ENCODE measurements around the gene GPR132.
"Not testable (repeated sequence)": the region's sequence is repeated elsewhere in the genome, so short reads cannot be mapped to it uniquely, and the experiment has no call there.

GPR132 gene

DNA sequence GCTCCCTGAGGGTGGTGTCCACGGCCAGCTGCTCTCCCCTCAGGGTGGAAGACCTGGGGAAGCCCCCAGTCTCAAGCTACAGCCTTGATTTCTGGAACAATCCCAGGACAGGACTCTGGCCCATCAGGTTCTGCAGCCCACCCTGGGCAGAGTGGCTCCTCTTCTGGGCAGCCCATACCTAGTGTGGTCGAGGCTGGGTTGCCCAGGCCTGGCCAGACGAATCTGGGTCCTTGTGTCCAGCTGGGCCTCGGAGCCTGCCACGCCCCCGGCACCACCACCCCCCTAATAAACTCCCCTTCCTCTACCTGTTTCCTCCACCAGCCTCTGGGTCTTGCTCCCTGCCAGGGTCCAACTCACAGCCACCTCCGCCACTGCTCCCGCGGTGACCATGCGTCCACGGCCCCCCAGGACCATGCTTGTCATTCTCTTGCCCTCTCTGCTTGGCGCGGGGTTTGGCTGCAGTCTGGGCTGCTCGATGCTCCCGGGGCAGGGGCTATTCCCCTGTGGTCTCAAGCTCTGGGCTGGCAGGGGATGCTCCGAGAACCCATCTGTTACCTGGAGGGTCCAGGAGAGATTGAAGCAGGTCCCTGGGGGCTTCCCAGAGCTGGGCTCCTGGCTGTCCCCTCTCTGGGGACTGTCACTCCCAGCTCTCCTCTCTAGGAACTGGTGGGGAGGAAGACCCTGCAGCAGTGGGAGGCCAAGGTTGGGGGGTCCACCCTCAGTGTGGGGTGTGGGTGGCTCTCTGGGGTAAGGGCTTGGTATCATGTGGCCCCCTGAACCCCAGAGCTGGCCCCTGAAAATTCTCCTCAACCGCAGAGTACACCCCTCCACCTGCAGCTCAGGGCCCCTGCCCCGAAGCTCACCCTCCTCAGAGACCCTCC lies 8.7 kb upstream of the GPR132 start:
- DNase-seq = no peak

DNA sequence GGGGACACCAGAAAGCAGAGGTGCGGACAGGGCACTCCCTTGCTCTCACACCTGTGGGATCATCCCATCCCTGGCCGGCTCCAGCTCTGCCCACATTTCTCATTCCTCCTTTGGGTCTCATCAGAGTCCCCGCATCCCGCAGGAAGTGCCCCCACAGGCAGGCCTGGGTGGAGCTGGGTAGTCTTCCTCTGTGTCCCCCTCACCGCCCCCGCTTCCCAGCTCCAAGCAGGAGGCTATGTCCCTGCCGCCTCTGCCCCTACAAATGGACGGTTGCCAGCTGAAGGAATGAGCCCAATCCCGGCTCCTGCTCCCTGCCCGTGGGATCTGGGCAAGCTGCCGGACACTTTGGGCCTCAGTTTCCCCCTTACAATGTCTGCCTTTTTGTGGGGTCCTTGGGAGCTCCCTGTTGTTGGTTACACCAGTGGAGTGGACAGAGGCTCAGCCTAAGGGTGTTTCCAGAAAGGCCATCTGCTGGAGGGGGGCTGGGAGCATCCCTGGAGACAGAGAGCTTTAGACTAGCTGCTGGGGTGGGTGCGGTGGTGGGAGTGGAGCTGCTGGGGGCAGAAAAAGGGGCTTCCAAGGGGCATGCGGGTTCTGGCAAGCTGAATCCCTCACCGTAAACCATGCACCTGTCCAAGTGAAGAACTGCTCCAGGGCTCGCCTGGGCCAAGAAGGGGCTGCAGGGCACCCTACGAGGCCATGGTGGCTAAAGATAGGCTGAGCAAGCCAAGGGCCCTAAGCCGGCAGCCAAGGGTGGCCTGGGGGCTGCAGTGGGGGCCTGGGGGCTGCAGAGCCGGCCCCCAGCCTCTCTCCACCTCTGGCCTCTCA lies 7.9 kb upstream of the GPR132 start:
- no peak for DNase-seq

DNA sequence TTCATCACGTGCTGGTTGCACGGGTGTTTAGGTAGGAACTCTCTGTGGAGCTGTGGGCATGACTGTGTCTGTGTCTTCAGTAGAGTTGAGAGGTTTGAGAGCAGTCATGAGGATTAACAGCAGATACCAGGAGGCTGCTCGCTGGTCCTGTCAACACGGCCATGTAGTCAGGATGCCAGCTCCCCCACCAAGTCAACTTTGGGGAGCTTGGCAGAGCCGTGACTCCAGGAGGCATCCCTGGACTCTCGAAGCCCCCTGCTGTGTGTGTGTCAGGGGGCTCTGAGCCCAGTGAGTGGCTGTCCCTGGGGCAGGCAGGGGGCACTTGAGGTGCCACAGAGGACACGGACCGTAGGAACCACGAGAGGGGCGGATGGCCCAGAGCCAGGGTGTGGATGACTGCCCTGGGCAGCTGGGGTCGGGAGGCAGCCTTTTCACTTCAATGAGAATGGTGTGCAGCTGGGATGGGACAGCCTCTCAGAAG lies 7.2 kb upstream of the GPR132 start:
- DNase-seq = no peak

DNA sequence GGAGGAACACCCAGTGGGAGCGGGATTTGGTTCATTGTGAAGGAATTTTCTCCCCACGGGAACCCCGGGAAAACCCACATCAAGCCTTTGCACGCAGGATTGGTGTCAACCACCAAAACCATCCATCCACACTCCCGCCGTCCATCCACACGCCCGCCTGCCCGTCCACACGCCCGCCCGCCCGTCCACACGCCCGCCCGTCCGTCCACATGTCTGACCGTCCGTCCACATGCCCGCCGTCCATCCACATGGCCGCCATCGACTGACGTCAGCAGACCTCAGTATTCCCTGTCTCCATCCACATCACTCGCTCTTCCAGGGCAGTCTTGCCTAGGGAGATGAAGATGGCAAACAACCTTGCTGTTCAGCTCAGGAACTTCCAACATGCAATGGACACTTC lies 6.7 kb upstream of the GPR132 start:
- no peak for DNase-seq

DNA sequence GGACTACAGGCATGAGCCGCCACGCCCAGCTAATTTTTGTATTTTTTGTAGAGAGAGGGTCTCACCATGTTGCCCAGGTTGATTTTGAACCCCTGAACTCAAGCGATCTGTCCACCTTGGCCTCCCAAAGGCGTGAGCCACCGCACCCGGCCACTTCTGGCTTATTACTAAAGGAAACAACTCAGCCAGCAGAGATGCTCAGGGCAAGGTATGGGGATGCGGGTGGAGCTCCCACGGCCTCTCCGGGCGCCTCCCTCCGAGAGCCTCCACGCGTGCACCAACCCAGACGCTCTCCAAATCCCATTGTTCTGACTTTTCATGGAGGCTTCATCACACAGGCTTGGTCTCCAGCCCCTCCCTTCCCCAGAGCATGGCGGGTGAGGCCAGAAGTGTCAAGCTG lies 6.1 kb upstream of the GPR132 start:
- no peak for DNase-seq

DNA sequence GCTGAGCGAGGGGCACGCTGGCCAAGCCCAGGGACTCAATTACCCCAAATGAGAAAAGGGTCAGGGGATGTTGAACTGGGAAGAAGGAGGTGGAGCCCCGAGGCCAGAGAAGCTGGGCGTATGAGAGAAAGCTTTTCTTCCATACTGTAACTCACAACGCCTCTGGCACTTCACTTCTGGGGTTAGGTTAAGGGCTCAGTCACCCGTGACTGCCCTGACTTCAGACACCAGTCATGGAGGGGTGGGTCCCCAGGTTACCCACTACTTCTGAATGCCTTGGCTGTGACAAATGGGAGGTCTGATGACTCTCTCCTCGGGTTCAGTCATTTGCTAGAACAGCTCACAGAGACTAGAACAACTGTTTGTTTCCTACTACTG lies 5.5 kb upstream of the GPR132 start:
- DNase-seq = no peak

DNA sequence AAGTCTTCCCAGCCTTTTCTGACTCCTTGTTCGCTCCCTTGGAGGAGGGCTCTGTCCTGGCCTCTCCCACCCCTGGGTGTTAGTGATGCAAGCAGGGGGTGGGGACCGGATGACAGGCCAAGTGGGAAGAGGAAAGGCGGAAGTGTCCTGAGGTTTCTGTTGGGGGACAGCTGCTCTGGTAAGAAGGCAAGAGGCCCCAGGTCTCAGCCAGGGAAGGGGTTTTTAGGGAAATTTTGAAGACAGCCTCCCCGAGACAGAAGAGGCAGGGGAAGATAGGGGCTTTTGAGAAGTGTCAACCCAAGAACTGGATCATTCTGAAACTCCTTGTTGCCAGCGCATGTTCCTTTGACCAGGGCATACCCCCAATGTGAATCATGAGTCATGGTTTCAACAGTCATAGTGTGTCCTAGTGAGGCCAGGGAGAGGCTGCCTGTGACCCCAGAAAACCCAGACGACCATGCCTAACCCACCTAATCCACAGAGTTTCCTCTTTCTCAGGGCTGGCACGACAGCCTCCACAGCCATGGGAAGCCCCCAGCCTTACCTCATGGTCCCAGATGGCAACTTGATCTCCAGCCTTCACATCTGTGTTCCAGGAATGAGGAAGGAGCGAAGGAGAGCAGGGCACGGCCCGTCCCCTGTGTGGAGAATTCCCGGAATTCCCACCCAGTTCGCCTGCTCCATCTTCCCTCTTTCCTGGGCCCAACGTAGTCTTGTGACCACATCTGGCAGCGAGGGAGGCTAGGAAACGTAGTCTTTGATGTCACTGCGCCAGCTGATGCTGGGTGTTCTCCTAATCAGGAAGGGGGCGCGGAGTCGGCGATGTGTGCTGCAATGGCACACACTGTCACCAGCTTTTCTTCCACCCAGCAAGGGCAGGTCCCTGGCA lies 4.9 kb upstream of the GPR132 start:
- no peak for DNase-seq

DNA sequence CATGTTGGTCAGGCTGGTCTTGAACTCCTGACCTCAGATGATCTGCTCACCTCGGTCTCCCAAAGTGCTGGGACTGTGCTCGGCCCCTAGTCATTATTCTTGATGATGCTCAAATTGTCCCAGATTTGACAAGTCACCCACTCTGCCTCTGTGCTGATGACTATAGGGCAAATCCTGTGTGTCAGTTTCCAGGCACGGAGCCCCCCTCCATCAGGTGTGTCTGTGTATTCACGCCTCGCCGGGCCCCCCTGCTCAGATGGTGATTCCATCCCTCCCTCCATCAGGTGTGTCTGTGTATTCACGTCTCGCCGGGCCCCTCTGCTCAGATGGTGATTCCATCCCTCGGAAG lies 4.3 kb upstream of the GPR132 start:
- no peak for DNase-seq

DNA sequence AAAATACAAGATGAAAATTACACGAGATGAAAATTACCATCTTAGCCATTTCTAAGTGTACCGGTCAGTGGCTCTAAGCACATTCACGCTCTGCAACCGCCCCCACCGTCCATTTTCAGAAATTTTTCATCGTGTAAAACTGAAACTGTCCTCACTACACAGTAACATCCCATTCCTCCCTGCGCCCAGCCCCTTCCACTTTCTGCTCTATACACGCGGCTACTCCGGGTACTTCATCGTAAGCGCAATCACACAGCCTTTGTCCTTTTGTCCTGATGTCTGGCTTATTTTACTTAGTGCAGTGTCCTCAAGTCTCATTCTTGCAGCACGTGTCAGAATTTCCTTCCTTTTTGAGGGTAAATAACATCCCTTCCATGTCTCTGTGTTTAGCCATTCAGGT lies 3.6 kb upstream of the GPR132 start:
- no peak for DNase-seq

DNA sequence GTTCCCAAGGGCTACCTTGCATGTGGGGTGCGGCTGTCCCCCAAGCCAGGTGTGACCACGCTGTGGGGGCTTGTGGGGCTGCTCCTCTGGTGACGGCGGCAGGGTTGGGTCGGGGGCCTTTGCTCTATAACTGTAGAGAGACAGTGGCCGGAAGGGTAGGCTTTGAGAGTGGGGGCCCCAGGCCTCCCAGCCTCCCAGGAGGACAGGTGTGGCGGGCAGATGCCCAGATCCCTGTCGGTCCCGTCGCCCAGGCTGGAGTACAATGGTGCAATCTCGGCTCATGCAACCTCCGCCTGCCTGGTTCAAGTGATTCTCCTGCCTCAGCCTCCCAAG lies 2.7 kb upstream of the GPR132 start:
- DNase-seq = no peak

DNA sequence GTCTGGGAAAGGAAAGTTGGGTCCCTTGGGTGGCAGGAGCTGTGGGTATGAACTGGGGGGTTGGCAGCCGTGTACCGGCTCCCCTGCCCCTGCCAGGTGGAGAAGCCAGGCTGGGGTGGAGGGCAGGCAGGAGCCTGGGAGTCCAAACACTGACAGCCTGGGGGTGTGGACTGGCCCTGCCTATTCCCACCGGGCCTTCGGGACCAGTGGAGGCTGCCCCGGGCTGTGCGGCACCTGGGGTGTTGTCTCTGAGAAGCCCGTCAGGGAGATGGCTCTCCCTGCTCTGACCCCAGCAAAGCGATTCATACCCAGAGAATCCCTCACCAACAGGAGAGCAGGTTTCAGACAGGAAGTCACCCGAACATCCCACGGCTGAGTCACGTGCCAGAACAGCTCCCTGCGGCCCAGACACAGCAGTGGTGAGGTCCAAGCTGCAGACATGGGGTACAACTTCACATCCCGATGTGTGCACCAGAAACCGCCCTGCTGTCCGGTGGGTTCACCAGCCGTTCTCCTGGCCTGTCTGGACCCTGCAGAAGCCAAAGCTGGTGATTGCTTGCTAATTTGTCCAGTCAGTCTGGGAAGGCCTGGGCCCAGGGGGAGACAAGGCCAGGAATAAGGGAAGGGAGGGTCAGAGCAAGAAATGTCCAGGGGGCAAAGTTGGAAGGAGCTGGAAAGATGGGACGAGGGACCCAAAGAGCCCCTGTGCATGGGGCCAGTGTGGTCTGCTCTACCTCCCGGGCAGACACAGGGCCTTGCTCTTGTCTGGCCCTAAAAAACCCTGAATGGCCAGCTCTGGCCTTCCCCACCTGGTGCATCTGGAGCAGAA lies 2.1 kb upstream of the GPR132 start:
- DNase-seq = no peak

DNA sequence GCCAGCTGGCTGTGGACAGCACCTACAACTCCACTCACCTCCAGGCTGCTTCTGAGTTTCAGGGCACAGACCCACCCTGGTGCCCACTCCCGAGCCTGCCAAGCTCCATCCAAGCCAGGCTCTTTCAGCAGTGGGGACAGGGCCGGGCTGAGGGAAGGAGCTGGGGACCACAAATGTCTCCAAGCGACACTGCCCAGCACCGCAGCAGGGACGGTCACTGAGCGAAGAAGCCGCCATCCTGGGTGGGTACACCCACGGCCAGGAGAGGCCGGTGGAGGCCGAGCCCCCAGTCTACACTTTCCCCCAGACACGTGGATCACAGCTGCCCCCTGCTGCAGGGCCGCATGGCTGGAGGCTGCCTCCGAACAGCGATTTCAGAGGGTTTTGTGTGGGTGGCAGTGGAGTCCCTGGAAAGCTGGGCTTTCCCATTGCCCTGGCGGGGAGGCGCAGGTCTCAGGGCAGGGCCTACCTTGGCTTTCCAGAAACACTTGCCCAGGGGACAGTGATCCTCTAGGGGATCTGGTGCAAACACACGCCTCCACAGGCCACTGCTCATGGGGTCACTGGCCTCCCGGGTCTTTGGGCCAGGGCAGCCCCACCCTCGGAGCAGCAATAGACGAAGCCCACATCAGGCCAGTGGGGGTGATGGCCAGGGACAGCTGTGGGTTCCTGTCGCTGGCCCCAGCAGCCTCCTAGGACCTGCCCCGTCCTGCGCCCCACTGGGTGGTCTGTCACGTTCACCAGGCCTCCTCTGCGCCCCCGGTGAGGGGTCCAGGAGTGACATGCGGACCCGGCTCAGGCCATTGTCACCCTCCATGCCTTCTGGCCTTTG lies 1.2 kb upstream of the GPR132 start:
- DNase-seq = no peak

DNA sequence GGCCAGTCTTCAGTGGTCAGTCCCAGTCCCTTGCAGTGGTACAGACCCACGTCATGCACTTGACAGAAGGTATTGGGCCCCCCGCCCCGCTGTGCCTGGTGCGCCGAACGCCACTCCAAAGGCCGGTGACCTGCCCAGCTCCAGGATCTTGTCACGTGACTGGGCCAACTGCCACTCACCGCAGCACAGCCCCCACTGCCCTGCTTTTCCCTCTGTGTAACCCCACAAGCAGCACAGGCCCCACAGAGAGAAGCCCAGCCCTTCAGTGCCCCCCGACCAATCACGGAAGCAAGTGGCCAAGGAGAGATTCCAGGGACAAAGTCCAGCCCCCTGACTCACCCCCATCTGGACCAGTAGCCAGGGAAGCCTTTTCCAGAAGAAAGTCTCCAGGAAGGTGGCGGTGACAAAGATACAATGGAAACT lies 498 bp downstream of the GPR132 start:
- DNase-seq = no peak

DNA sequence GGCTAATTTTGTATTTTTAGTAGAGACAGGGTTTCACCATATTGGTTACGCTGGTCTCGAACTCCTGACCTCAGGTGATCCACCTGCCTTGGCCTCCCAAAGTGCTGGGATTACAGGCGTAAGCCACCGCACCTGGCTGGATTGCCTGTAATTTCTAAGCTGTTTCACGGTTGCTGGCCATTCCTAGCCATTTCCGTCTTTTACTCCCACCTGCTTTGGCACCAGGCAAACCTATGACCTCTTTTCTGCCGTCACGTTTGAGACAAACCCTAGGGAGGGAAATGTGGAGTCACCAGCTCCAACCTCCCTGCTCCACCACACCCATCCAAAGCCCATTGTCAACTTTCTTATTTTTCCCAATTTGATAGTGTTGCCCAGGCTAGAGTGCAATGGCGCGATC lies 1.2 kb downstream of the GPR132 start:
- no peak for DNase-seq

DNA sequence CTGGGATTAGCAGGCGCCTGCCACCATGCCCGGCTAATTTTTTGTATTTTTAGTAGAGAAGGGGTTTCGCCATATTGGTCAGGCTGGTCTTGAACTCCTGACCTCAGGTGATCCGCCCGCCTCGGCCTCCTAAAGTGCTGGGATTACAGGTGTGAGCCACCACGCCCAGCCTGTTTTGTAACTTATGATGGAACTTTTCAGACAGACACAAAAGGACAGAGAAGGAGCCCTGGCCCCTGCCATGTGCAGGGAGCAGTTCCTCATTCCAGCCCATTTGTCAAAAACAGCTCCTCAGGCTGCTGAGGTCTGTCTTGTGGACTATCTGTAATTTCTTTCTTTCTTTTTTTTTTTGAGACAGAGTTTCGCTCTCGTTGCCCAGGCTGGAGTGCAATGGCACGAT lies 1.7 kb downstream of the GPR132 start:
- DNase-seq = not testable (repeated sequence)

DNA sequence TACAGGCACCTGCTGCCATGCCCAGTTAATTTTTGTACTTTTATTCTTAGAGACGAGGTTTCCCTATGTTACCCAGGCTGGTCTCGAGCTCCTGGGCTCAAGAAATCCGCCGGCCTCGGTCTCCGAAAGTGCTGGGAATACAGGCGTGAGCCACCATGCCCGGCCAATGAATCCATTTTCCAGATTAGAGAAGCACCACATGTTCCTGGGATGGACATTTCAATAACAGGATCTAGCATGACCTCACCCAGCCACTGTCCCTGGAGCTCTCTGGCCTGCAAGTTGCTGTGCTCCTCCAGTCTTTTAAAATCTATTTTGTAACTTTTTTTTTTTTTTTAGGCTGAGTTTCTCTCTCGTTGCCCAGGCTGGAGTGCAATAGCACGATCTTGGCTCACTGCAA lies 2.2 kb downstream of the GPR132 start:
- DNase-seq = no peak

DNA sequence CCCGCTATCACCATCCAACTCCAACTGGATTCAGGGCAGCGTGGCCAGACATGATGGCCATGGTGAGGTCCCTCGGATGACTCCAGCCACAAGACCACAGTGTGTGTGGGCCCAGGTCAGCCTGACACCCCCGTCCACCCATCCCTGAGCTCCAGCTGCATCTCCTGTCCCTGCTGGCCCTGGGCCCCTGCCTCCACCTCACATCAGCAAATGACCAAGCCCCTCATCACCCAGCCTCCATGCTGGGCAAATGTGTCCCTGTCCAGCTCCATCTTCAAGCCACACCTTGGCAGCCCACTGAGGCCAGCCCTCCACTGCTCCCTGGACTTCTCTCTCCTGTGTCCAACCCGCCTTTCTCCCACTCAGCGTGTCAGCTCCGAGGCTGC lies 3.2 kb downstream of the GPR132 start:
- no peak for DNase-seq

DNA sequence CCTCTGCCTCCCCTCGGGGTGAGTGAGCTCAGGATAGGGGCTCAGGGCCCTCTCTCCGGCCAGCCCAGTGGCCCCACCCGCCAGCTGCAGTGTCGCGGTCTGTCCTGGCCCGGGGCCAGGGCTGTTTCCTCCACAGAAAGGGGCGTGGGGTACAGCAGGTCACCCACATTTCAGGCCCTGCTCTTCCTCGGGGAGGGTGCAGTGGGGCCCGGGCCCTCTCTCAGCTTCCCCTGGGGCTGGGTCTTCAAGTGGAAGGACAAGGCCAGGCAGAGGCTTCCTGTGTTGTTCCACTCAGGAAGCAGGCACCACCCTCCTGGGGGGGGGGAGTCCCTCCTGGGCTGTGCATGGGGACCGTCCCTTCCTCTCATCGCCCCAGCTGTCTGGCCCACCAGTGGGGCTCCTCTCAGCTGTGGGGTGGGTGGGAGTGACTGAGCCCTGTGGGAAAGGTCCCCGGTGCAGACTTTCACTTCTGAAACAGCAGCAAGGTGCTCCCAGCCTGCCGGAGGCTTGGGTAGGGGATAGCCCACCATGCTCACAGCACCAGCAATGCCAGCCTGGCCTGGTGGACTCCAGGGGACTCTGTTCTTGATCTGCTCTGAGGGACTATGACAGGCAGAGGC lies 3.7 kb downstream of the GPR132 start:
- no peak for DNase-seq

DNA sequence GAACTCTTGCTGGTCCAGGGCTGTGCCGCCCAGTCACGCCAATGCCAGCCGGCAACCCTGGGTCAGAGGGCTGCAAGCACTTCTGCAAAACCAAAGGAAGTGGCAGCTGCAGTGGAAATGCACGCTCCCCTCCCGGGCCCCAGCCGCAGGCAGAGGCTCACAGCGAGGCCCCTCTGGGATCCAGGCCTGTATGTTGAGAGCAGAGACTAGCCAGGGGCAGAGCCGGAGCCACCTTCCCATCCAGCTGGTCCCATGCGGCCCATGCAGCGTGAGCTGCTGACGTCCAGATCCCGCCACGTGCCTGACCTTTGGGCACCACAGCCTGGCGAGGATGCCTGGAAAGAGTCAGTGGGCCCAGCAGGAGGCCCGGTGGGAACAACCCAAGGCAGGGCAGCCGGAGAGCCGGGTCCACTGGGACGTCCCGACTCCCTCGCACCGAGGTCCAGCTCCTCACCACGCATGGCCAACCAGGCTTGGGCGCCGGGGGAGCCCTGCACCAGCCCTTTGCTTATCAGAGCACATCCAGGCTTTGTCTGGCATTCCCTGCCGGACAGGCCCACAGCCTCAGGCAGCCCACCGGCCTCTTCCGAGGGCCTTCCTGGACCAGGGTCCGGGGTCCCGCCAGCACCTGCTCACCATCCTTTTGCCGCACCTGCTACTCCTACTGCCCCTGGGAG lies 4.3 kb downstream of the GPR132 start:
- no peak for DNase-seq

DNA sequence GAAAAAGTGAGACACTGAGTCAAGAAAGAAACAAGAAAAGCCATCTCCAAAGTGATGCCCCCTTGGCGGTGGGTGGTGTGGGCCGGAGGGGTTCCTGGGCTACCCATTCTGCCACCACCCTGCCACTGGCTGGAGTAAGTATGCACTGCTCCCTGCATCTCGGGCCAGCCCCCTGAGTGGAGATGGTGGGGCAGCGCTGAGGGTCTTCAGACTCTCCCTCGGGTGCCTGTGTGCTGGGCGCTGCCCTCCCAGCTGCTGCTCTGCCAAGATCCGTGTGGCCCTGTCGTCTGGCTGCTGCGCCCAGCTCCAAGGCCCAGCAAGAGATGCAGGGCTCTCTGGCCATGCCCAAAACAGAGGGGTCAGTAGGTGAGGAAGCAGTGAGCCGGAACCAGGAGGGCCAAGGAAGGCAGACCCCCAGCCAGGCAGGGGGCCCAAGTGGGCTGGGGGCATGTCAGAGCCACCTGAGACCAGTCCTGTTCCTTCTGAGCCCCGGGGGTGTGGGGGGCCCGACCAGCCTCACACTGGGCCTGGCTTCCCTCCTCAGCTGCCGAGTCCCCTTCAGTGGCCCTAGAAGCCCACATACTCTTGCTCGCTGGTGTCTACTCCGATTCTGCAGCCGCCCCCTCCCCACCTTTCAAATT lies 5.2 kb downstream of the GPR132 start:
- DNase-seq = no peak
